Psoas muscle (tissue), 8 donors: Measurements from ENCODE around the gene POU4F3. TPM values are rescaled to one million over a fixed set of nuclear protein-coding genes. Genes with fewer than 3 reads are reported as not detected.

Experiments
- ATAC-seq, 4 donors: fragments of 200-7000 bp; cut with Tn5 transposase; one replicate each; pipeline ENCODE4 v1.9.1; 2020; ENCODE audit warnings: moderate library complexity in 3 of 4, mild to moderate bottlenecking in 2 of 4
- DNase-seq, 2 donors: peaks; one replicate each; pipeline ENCODE4 v3.0.0-alpha.2; 2020
- H3K27ac ChIP-seq: fragments of 200-600 bp; one replicate; pipeline ENCODE4 v1.8.0; 2022
- H3K27me3 ChIP-seq, 3 donors: fragments of 200-600 bp in 1 of 3; one replicate each; pipeline versions ENCODE4 v1.6.1 to v1.8.0; 2013 to 2022; ENCODE audit warnings: low read length in 2 of 3, mild to moderate bottlenecking in 2 of 3, moderate library complexity in 1 of 3; ENCODE audit not compliant: insufficient read depth in 3 of 3
- H3K36me3 ChIP-seq, 2 donors: fragments of 200-600 bp in 1 of 2; one replicate each; pipeline versions ENCODE4 v1.6.1 to v1.8.0; 2013 to 2022; ENCODE audit warnings: low read depth in 1 of 2, mild to moderate bottlenecking in 1 of 2, moderate library complexity in 1 of 2; ENCODE audit not compliant: insufficient read depth in 1 of 2
- H3K4me1 ChIP-seq: fragments of 200-600 bp; one replicate; pipeline ENCODE4 v1.8.0; 2022
- H3K4me3 ChIP-seq: fragments of 200-600 bp; one replicate; pipeline ENCODE4 v1.8.0; 2022; ENCODE audit warnings: mild to moderate bottlenecking
- H3K9me3 ChIP-seq: fragments of 200-600 bp; one replicate; pipeline ENCODE4 v1.8.0; 2022
- WGBS, 3 donors: extraction: QIAGEN DNeasy Blood & Tissue Kit; methylation state at CpG; one replicate each; pipeline versions ENCODE4 v1.1.6 to v1.1.7; 2013; 5-methylcytosine and 5-hydroxymethylcytosine counted together
- intact Hi-C, 2 donors: fragments of 100-400 bp; cut with DNase I; formaldehyde crosslinking; loops; one replicate each; pipeline versions ENCODE4 v1.11.0 to v1.14.2; 2022
- polyA plus RNA-seq, 3 donors: library from polyadenylated mRNA; stranded (reverse); fragments of 200-250 nt; gene quantifications; one replicate each; pipeline ENCODE4 v1.2.3, GENCODE V29; 2013
- total RNA-seq, 4 donors: library from RNA; stranded (reverse); fragmentation: NEBNext Ultra II Directional in 2 of 4; extraction: Animal tissue kit (Norgen Biotek cat#: 25700) in 2 of 4; gene quantifications; one replicate each; pipeline versions ENCODE4 v1.2.1 to v1.2.4, GENCODE V29; 2021 to 2023
- TF ChIP-seq, protein P1 (sequence below): fragments of 200-600 bp; IDR thresholded peaks from one replicate; pipeline ENCODE4 v1.8.0; 2022; ENCODE audit warnings: antibody characterized with exemption
- donor health status: healthy with polysubstance abuse.
- donor health status: DM: no; HTN: no; CAD: no; lungs with moderate emphysema.
- donor health status: Bipolar disorder and iron deficiency.
- donor health status: healthy.
- donor health status: DM: yes; HTN: yes; CAD: no.
- donor health status: DM: no; HTN: no; CAD: no.
- donor health status: DM: no; HTN: no; CAD: no.
- donor health status: DM: yes; HTN: yes; CAD: no.

Gene POU4F3
- total and polyA plus RNA-seq, 7 donors = 0.04 TPM; not detected in 6

DNA sequence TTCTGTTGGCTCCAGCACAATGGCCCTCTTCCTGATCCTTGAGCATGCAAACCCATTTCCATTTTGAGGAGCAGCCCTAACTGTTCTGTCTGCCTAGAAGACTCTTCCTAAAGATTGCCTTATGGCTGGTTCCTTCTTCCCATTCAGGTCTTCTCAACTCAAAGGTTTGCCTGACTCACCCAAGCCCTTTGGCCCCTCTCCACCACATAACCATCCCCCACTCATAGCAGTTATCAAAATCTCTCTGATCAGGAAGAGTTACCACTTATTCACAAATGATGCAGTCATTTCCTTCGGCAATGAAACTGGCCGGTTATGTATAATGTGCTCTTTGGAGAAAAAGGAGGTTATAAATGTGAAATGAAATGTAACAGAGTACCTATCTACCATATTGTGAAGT is 8.9 kb upstream of the POU4F3 start:
- H3K9me3 ChIP-seq = no peaks in the 10 kb centered on the region
- no peaks in the 10 kb centered on the region for H3K4me1 ChIP-seq
- intact Hi-C loops = no loop called here
- no peak for DNase-seq
- TF ChIP-seq, protein P1, sequence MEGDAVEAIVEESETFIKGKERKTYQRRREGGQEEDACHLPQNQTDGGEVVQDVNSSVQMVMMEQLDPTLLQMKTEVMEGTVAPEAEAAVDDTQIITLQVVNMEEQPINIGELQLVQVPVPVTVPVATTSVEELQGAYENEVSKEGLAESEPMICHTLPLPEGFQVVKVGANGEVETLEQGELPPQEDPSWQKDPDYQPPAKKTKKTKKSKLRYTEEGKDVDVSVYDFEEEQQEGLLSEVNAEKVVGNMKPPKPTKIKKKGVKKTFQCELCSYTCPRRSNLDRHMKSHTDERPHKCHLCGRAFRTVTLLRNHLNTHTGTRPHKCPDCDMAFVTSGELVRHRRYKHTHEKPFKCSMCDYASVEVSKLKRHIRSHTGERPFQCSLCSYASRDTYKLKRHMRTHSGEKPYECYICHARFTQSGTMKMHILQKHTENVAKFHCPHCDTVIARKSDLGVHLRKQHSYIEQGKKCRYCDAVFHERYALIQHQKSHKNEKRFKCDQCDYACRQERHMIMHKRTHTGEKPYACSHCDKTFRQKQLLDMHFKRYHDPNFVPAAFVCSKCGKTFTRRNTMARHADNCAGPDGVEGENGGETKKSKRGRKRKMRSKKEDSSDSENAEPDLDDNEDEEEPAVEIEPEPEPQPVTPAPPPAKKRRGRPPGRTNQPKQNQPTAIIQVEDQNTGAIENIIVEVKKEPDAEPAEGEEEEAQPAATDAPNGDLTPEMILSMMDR = no peak
- H3K36me3 ChIP-seq = no peaks in the 10 kb centered on the region
- no peak overlapping the region for H3K4me3 ChIP-seq
- no peak overlapping the region for H3K27ac ChIP-seq
- no peak for ATAC-seq
- peaks cover 3 to 29% (median 4%) of the 10 kb centered on the region in 3 donors for H3K27me3 ChIP-seq
- WGBS, 3 donors = 83 to 91% (median 88%) methylated on average over 2 of the region's 2 CpGs

- H3K9me3 ChIP-seq = no peaks in the 10 kb centered on the region
- intact Hi-C loops = no loop called here
- ATAC-seq = no peak
- no peak for DNase-seq
- peaks cover 3 to 40% (median 4%) of the 10 kb centered on the region in 3 donors for H3K27me3 ChIP-seq
- H3K4me3 ChIP-seq = no peak overlapping the region
- WGBS, 3 donors = 0% methylated on average over 2 of the region's 2 CpGs
- H3K36me3 ChIP-seq = no peaks in the 10 kb centered on the region
- no peak overlapping the region for H3K27ac ChIP-seq
- TF ChIP-seq, protein P1 = no peak
- H3K4me1 ChIP-seq = no peaks in the 10 kb centered on the region
Measured at GRCh38 chr5:146331423-146331822, 7.2 kb upstream of the POU4F3 start.

- intact Hi-C loops = no loop called here
- DNase-seq = no peak
- TF ChIP-seq, protein P1 = no peak
- H3K36me3 ChIP-seq = no peaks in the 10 kb centered on the region
- WGBS, 3 donors = 1 to 2% (median 1%) methylated on average over 23 to 24 of the region's 24 CpGs
- peaks cover 3 to 65% (median 24%) of the 10 kb centered on the region in 3 donors for H3K27me3 ChIP-seq
- ATAC-seq = no peak
- H3K4me1 ChIP-seq = no peaks in the 10 kb centered on the region
- no peaks in the 10 kb centered on the region for H3K9me3 ChIP-seq
- no peak overlapping the region for H3K27ac ChIP-seq
- H3K4me3 ChIP-seq = no peak overlapping the region
Measured at GRCh38 chr5:146334074-146334533, 4.5 kb upstream of the POU4F3 start.

- Histone ChIP-seq H3K9me3 (no peaks in the 10 kb centered on the region), H3K36me3 (no peaks in the 10 kb centered on the region), H3K27me3 (peaks cover 3 to 79% (median 36%) of the 10 kb centered on the region in 3 donors), H3K4me1 (no peaks in the 10 kb centered on the region), H3K4me3 (no peak overlapping the region), H3K27ac (no peak overlapping the region)
- TF ChIP-seq, protein P1 = no peak
- intact Hi-C loops = no loop called here
- ATAC-seq = no peak
- no peak for DNase-seq
Measured at GRCh38 chr5:146336197-146336596, 2.4 kb upstream of the POU4F3 start.

DNA sequence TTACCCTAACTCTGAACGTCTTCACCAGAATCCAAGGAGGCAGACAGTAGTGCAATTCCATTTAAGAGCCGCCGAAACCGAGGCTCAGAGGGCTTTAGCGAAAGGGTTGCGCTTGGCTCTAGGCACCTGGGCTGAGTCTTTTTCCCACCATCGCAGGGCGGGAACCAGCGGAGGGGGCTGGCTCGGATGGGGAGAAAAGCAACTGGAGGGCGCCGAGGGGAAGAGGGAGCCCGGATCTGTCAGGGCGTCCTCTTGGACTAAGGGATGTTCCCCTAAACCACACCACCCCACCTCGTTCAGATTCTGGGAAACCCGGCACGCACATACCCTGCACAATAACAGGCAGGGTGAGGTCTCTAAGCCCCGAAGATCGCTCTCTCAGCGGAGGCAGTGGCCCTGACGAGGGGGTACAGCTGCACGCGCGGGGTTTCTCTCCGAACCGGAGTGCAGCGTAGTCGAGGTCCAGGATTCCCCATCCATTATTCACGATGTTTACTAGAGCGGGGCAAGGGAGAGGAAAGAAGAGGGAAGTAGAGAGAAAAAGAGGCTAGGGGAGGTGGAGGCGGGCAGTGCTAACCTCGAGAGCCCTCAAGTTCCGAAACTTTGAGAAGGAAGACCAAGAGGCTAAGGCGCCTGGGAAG is 1.3 kb upstream of the POU4F3 start:
- Histone ChIP-seq H3K27me3 (peaks cover 3 to 90% (median 35%) of the 10 kb centered on the region in 3 donors), H3K36me3 (no peaks in the 10 kb centered on the region), H3K27ac (no peak overlapping the region), H3K4me1 (no peaks in the 10 kb centered on the region), H3K4me3 (no peak overlapping the region), H3K9me3 (no peaks in the 10 kb centered on the region)
- no peak for ATAC-seq
- TF ChIP-seq, protein P1 = no peak
- intact Hi-C loops = no loop called here
- DNase-seq = no peak
- WGBS, 3 donors = 1 to 3% (median 3%) methylated on average over 32 to 34 of the region's 34 CpGs
